ENCODE measurements around the gene GAL3ST2.
"Not testable (repeated sequence)": the region's sequence is repeated elsewhere in the genome, so short reads cannot be mapped to it uniquely, and the experiment has no call there.

The GAL3ST2 gene

DNA sequence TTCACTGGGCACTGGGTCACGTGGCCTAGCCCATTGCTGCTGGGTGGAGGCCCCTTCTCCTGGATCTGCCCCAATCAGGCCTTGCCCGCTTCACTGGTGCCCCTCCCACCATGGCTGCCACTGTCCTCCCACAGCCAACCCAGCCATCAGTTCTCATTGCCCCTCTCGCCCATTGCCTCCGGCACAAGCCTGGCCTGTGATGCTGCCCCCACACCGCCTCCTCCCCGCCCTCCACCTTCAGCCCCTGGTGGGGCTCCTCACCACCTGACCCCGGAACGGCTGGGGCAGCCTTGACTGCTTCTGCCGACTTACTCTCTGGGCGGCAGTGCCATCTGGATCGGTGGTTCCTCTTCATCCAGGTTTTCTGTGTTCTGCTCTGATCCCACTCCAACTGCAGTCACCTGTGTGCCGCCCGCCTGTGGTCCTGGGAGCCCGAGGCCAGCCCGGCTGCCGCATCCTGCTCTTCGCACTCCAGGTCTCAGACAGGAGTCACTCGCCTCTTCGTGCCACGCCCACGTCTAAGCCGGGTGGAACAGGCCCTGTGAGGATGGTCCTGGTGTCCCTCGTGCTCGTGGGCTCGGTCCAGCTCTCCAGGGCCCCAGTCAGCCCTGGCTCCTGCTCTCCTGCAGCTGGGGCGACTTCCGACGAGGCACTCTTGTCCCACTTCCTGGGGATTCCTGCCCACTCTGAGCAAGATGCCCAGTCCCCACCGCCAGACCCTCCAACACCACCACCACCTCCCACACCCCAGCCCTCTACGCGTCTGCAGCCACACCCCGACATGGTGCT is 28.0 kb upstream of the GAL3ST2 start:
- DNase-seq, result no peak

DNA sequence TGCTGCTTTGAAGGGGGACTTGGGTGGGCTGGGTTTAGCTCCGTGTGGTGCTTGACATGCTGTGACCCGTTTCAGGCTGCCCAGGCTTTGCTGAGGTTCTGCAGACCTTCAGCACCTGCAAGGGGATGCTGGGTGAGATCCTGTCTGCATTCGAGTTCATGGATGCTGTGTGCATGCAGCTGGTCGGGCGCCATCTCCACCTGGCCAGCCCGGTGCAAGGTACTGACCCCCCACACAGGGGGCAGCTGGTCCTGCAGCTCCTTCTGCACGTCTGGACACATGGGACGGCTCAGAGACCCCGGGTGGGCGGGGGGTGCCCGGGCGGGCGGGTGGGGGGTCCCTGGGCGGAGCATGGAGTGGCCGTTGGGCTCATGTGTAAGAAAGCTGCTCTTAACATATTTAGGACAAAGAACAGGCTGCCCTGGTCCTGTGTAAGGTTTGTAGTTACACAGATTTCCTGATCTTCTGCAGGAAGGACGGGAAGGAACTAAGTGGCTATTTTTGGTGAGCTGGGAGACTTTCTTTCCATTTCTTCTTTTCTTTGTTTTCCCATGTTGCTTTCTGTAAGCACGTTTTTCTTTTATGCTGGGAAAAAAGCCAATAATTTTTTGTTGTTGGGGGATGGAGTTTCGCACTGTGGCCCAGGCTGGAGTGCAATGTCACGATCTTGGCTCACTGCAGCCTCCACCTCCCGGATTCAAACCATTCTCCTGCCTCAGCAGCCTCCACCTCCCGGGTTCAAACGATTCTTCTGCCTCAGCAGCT is 26.4 kb upstream of the GAL3ST2 start:
- DNase-seq, result no peak

DNA sequence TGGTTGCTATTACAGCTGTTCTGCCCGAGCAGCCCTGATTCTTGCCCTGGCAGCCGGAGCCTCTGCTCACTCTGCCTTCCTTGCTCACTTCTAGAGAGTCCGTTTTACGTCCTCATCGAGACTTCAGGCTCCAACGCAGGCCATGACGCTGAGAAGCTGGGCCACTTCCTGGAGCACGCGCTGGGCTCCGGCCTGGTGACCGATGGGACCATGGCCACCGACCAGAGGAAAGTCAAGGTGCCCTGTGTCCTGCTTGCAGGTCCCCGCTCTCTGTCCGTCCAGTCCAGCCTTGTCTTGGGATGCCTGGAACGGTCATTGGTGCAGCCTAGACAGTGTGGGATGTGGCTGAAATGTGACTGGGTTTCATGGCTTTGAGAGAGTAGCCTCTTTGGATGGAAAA is 25.5 kb upstream of the GAL3ST2 start:
- no peak for DNase-seq

DNA sequence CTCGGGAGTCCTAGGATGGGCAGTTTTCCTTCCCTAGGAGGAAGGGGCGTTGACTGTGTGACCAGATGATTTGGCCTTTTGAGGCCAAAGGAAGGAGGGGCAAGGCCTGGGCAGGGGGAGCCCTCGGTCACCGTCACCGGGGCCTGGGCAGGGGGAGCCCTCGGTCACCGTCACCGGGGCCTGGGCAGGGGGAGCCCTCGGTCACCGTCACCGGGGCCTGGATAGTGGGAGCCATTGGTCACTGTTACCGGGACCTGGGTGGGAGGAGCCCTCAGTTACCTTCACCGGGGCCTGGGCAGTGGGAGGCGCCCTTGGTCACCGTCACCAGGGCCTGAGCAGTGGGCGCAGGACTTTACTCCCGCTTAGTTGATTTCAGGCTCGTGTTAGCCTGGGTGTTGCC is 24.8 kb upstream of the GAL3ST2 start:
- DNase-seq, result no peak

DNA sequence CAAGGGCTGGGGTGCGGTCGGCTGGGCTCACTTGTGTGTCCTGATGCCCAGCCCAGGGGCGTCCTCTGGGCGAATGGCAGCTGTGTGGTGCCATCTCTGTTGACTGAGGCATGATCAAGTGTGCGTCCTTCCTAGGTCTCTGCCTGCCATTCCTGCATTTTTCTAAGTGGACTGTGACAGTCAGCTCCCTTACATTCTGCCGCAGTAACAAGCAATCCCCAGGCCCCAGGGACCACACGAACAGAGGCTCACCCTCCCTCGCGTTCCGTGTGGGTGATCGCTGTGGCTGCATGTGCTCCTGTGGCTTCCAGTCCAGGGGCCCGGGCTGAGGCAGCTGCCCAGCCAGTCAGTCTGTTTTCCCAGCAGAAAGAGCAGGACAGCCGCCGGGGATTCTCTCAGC is 24.4 kb upstream of the GAL3ST2 start:
- DNase-seq, result no peak

DNA sequence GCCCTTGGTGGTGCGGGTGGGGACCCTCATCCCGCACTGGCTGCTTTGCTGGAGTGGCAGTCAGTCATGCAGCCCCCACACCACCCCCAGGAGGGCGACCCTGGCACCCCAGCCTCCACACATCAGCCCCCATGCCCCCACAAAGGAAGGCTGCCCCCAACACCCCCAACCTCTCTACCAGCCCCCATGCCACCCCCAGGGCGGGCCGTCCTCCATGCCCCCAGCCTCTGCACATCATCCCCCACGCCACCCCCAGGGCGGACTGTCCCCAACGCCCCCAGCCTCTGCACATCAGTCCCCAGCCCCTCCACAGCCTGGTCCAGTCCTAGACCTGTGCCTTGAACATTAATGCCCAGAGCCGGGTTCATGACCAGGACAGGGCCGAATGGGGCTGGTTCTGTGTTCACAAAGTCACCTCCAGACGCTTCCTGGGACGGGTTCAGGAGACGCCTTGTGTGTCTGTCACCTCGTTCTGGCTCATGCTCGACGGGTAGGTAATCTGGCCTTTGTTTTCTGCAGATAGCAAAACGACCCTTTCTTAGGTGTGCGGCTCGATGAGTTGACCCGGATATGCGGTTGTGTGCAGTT is 23.8 kb upstream of the GAL3ST2 start:
- DNase-seq, result no peak

DNA sequence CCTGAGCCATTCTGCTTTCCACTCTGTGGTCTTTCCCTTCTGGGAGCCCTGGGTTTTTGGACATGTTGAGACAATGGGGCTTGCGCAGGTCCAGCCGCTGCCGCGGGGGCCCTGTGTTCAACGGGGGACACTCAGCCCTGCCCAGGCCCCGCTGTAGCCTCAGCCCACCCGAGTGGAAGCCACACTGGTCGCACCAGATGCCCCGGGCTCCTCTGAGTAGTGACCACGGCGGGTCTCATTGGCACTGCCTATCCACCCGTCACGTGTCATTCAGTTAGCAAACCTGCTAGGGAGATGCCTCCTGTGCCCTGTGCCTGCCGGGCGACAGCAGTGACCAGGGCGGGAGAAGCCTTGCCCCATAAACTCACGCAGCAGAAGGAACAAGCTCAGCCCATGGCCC is 23.1 kb upstream of the GAL3ST2 start:
- DNase-seq, result no peak

DNA sequence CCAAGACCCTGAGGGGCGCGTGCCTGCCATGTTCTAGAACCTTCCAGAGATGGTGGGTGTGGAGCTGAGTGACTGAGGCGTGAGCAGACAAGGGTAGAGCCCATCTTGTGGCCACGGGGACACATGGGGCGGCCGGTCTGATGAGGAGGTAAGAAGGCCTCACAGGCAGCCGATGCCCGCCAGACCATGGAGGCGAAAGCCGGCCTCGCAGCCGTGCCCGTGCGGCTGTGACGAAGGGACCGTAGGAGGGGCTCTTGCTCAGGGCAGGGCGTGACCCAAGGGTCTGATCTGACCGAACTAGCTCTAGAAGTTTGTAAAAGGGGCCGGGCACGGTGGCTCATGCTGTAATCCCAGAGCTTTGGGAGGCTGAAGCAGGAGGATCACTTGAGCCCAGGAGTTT is 22.6 kb upstream of the GAL3ST2 start:
- DNase-seq, result no peak

DNA sequence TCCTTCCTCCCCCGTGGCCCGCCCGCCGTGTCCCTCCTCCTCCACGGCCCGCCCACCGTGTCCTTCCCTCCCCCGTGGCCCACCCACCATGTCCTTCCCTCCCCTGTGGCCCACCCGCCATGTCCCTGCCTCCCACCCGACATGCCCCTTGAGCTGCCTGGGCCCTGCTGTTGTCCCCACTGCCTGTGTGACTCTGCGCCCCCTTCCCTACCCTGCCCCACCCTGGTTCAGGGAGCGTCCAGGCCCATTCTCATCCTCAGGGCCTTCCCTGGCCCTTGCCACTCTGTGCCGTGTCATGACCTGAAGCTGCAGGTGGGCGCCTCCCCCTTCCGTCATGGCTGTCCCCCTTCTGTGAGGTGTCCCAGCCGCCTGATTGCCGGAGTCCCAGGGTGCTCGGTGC is 21.5 kb upstream of the GAL3ST2 start:
- DNase-seq, result no peak

DNA sequence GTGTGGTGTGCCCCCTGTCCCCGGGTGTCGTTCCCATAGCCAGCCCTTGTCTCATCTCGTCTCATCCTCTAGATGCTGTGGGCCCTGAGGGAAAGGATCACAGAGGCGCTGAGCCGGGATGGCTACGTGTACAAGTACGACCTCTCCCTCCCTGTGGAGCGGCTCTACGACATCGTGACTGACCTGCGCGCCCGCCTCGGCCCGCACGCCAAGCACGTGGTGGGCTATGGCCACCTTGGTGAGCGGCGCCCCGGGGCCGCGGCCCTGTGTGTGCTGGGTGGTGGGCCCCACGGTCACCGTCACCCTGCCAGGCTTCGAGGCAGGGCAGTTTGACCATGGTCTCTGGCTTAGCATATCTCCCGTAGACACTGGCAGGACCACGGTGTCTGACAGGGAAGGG is 20.8 kb upstream of the GAL3ST2 start:
- DNase-seq, result no peak

DNA sequence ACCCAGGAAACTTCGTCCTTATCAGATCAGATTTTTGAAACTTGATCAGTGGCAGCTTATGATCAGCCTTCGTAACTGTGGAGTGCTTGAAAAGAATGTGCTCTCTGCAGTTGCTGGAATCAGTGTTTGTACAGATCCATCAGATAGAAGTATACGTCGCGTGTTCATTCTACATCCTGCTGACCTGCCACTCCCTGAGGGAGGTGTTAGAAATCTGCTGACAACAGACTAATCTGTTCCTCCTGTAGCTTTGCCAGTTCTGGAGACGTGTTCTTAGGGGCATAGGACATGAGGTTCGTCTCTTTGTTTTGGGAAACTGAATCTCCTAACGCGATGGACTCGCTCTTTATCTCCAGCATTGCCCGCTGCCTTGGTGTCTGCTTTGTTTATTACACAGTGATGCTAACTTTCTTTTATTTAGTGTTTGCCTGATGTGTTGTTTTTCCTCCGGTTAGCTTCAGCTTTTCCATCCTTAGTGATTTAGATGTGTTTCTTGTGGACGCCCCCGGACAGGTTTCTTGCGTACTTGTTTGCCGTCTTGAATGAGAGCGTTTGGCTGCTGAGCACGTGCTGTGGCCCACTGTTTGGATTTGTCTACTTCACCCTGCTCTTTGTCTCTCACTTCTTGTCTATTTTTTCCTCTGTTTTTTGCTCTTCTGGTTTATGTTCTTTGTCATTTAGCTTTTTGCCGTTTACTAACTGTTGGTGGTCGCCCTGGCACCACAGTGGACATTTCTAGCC is 17.4 kb upstream of the GAL3ST2 start:
- peak; percentile 10 for DNase-seq

DNA sequence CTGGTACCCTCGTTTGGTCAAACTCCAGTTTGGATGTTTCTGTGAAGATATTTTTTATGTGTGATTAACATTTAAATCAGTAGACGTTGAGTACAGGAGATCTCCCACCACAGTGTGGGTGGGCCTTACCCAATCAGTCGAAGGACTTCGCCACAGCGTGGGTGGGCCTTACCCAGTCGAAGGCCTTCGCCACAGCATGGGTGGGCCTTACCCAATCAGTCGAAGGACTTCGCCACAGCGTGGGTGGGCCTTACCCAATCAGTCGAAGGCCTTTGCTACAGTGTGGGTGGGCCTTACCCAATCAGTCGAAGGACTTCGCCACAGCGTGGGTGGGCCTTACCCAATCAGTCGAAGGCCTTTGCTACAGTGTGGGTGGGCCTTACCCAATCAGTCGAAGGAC is 16.7 kb upstream of the GAL3ST2 start:
- not testable (repeated sequence) for DNase-seq

DNA sequence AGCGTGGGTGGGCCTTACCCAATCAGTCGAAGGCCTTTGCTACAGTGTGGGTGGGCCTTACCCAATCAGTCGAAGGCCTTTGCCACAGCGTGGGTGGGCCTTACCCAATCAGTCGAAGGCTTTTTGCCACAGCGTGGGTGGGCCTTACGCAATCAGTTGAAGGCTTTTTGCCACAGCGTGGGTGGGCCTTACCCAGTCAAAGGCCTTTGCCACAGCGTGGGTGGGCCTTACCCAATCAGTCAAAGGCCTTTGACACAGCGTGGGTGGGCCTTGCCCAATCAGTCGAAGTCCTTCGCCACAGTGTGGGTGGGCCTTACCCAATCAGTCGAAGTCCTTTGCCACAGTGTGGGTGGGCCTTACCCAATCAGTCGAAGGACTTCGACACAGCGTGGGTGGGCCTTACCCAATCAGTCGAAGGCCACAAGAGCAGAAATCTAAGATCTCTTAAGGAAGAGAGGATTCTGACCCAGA is 16.3 kb upstream of the GAL3ST2 start:
- DNase-seq, result peak; percentile 39

DNA sequence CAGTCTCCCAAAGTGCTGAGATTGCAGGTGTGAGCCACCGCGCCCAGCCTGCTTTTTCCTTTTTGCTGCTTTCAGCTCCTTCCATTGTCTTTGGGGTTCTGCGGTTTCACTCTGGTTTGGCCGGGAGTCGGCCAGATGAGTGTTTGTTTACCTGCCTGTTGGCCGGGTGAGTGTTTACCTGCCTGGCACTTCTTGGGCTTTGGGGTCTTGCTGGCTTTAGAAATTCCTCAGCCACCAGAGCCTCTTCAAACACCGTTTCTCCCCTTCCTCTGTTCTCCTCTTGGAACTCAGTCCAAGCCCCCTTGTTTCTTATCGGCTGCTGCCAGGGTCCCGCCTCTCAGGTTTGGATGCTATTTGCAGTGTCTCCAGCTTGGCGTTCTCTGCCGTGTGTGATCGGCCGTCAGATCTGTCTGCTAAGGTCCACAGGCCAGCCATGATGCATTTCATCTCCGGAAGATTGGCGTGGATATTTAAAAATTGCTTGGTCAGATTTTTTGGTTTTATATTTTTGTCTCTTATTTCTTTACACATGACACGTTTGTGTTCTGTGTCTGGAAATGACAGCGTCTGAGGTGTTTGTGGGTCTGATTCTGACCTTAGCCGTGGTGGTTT is 14.2 kb upstream of the GAL3ST2 start:
- peak; percentile 30 for DNase-seq

DNA sequence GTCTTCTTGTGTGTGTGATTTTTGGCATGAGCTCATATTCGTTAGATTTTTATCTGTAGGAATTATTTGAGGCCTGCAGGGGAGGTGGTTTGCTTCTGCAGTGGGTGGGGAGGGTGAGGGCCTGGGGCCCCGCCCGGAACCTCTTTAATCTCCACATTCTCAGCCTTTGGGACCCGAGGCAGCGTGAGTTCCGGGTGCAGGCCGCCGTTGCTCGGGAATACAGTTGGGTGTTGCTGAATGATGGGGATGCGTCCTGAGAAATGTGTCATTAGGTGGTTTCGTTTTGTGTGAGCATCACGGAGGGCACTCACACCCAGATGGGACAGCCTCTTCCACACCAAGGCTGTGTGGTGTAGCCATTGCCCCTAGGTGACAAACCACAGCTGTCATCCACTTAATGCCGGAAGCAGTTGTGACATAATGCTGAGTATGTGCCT is 13.7 kb upstream of the GAL3ST2 start:
- peak; percentile 2 for DNase-seq

DNA sequence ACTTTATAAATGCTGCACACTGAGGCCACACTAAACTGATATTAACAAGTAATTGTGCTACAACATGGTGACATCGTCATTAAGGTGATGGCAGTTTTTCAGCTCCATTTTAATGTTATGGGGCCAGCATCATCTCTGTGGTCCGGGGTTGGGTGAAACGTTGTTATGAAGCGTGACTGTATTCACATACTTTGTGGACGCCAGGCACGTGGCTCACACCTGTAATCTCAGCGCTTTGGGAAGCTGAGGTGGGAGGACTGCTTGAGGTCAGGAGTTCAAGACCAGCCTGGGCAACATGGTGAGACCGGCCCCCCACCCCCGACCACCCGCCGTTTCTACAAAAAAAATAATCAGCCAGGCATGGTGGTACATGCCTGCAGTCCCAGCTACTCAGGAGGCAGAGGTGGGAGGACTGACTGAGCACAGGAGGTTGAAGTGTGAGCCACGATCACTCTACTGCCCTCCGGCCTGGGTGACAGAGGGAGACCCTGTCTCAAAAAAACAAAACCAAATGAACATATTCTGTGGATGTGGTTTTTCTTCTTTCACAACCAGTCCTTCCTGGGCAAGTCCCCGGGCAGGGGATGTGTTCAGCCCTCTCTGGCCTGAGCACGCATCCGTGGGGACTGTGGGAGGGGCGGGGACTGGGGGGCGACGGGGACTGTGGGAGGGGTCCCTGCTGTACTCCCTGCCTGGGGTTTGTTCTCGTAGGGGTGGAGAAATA is 12.9 kb upstream of the GAL3ST2 start:
- DNase-seq, result peak; percentile 30

DNA sequence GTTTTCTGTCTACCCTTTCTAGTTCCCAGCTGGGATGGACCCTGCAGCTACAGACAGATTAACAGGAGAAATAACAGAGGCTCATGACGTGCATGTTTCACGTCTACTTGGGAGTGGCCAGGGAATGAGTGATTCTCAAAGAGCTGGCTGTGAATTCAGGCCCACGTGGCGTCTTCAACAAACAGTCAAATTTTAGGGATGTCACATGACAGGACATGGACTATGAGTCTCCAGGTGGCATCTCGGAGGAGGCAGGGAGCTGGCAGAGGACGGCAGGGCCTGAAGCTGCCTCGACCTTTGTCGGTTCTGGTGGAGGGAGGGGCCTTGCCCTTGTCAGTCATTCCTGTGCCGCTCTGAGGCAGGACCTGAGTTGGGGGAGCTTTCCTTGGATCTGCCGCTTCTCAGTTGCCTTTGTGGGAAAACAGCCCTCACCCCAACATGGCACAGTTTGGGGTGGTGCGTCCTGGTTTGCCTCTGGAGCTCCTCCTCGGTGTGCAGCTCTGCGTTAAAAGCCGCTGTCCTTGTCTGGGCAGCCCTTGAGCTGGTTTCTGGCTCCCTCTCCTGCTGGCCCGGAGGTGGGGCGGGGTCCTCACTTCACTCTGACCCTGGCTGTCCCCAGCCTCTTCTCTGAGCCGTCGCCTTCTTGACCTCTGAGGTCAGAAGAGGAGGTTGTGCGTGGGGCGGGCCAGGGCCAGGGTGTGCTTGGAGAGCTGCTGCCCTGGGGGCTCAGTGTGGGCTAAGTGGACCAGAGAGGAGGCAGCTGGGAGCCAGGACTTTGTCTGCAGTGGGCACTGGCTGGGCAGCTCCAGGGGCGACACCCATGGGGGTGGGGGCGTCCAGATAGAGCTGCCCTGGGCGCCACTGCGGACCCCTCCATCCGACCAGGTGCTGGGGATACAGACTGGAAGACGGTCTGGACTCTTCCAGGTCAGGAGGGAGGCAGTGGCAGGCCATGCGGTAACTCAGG is 12.1 kb upstream of the GAL3ST2 start:
- peak; percentile 44 for DNase-seq

DNA sequence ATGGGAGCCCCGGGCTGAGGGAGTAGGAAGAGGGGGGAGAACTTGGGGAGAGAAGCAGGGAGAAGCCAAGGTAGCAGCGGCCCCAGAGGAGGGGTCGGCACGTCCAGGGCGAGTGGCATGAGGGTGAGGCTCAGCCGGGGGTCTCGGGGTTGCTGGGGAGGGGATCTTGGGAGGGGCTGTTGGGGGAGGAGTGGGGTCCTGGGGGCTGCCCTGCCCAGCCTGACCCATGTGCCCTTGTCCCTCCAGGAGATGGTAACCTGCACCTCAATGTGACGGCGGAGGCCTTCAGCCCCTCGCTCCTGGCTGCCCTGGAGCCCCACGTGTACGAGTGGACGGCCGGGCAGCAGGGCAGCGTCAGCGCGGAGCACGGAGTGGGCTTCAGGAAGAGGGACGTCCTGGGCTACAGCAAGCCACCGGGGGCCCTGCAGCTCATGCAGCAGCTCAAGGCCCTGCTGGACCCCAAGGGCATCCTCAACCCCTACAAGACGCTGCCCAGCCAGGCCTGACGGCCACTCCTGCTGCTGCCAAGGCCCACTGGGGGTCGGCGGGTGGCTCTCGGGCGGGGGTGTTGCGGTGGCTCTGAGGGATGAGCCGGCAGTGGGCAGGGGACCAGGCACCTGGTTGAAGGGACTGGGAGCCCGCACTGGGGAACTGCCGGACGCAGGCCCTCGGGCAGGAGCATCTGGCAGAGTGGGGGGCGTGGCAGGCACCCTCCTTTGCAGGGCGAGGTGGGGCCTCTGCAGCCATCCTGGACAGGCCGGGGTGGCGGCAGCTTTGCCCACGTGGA is 9.0 kb upstream of the GAL3ST2 start:
- DNase-seq, result no peak

DNA sequence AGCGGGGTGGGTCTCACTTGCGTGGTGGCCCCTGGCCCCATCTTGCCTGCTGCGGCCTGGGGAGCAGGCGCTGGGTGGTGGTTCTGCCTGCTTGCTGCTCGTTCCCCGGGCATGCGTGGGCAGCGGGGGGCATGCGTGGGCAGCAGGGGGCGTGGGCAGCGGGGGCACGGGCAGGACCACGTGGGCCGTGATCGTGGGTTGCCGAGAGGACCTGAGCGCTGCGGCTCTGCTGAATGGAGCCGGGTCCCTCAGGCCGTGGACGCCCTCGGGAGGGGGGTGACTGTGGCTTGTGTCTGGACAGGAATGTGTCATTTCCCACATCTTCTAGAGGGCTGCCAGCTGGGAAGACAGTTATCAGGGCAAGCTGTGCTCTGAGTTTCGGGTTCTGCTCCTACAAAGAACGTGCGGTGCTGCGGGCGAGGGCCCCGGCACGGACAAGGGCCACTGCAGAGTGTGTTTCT is 8.3 kb upstream of the GAL3ST2 start:
- no peak for DNase-seq

DNA sequence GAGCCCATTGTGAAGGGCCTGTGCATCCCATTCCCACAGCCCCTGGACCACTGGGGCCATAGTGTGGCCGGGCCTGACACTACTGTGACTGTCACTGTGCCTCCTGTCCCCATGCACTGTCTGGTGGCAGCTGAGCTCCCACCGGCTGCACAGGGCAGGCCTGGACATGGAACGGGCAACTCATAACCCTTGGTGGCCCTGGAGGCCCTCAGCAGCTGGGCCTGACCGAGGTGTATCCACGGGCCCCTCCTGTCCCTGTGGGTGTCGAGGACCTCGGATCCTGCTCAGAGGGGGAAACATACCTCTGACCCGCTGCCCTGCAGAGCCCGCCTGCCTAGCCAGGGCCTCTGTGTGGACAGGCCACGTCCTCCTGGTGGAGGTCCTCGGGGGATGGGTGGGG is 7.8 kb upstream of the GAL3ST2 start:
- no peak for DNase-seq

All from right forelimb (tissue), 1 donor.